Measurements from ENCODE around the gene SPEN.

- no peak for TF ChIP-seq CTCF (IDR thresholded peaks at IDR 0.05)
- no peak for TF ChIP-seq REST (IDR thresholded peaks at IDR 0.05; ENCODE audit: insufficient read depth in 1 of 2, low read depth in 2 of 2, low read length in 1 of 2)
- no peak for TF ChIP-seq TCF7L2 (IDR thresholded peaks at IDR 0.05; ENCODE audit: low read depth, low read length)
- no peak for TF ChIP-seq POLR2AphosphoS5 (IDR thresholded peaks at IDR 0.05; ENCODE audit: low read depth, low read length)
- no peak for TF ChIP-seq SIN3A (IDR thresholded peaks at IDR 0.05; ENCODE audit: borderline replicate concordance, insufficient read depth, low read depth, low read length)
These were observed 9.4 kb downstream of the SPEN start for GRCh38 chr1:15856888-15857287.

Measured in Panc1 (cell line).